K562 (cell line): ENCODE measurements around the gene ATP5PD. TPM values are rescaled to one million over a fixed set of nuclear protein-coding genes. Genes with fewer than 3 reads are reported as not detected.

Source experiments
- RUNX1 ChIP-seq: sonication (generic); IDR thresholded peaks from 2 replicates; pipeline ENCODE4 v1.6.1; 2016; ENCODE audit warnings: antibody characterized with exemption, low read depth
- ZNF436 ChIP-seq: fragments of 250-450, 450-650 bp; sonication (Bioruptor Pico); formaldehyde crosslinking; IDR thresholded peaks from 2 replicates; pipeline ENCODE4 v1.7.0; 2020; ENCODE audit warnings: mild to moderate bottlenecking
- polyA plus RNA-seq, 8 experiments: library from polyadenylated mRNA; depleted of rRNA in 4 of 8; stranded (reverse) in 5 of 8; unstranded in 3 of 8; fragments of >200 nt; fragmentation: Nextera tagmentation in 2 of 8; fragmentation: Illumina TruSeq in 1 of 8; extraction: Ambion mirVana in 2 of 8; extraction: Trizol in 1 of 8; gene quantifications; 2 replicates each; pipeline versions ENCODE4 v1.2.1 to v1.2.3, GENCODE V29; 2011 to 2014; ENCODE audit warnings: inconsistent platforms in 1 of 8, missing spikeins in 1 of 8
- total RNA-seq, 7 experiments: library from RNA; depleted of rRNA in 6 of 7; stranded (reverse); fragments of >200 nt in 6 of 7; fragmentation: Illumina TruSeq in 2 of 7; extraction: Trizol in 2 of 7; gene quantifications; 2 replicates each; pipeline versions ENCODE4 v1.2.1 to v1.2.3, GENCODE V29; 2011 to 2021; ENCODE audit warnings: low replicate concordance in 1 of 7
- TF ChIP-seq, protein P1 (sequence below): fragments of 250-450 bp; sonication (Bioruptor Pico); IDR thresholded peaks from 2 replicates; pipeline ENCODE4 v1.4.0; 2020
- TF ChIP-seq, protein P2 (sequence below): fragments of 200-400 bp; formaldehyde crosslinking; IDR thresholded peaks from 2 replicates; pipeline ENCODE4 v1.6.1; 2017; ENCODE audit warnings: mild to moderate bottlenecking, low read depth, low read length, moderate library complexity
- TF ChIP-seq, protein P3 (sequence below): IDR thresholded peaks from 2 replicates; pipeline ENCODE4 v1.6.1; 2011; ENCODE audit warnings: borderline replicate concordance, low read depth, mild to moderate bottlenecking, moderate library complexity, low read length; ENCODE audit not compliant: insufficient read depth, poor library complexity, severe bottlenecking
- TF ChIP-seq, protein P4 (sequence below): sonication (generic); formaldehyde crosslinking; IDR thresholded peaks from 2 replicates; pipeline ENCODE4 v1.8.1; 2023; ENCODE audit warnings: mild to moderate bottlenecking, missing genetic modification reagents
- TF ChIP-seq, protein P5 (sequence below): sonication (generic); formaldehyde crosslinking; IDR thresholded peaks from 2 replicates; pipeline ENCODE4 v1.9.0; 2022; ENCODE audit warnings: mild to moderate bottlenecking, missing genetic modification reagents

The ATP5PD gene
- total and polyA plus RNA-seq, 9 of the 15 experiments (the other 6 are each of a cell fraction or from before 2014, with no cell fraction given) = 271 to 828 (median 432) TPM

DNA sequence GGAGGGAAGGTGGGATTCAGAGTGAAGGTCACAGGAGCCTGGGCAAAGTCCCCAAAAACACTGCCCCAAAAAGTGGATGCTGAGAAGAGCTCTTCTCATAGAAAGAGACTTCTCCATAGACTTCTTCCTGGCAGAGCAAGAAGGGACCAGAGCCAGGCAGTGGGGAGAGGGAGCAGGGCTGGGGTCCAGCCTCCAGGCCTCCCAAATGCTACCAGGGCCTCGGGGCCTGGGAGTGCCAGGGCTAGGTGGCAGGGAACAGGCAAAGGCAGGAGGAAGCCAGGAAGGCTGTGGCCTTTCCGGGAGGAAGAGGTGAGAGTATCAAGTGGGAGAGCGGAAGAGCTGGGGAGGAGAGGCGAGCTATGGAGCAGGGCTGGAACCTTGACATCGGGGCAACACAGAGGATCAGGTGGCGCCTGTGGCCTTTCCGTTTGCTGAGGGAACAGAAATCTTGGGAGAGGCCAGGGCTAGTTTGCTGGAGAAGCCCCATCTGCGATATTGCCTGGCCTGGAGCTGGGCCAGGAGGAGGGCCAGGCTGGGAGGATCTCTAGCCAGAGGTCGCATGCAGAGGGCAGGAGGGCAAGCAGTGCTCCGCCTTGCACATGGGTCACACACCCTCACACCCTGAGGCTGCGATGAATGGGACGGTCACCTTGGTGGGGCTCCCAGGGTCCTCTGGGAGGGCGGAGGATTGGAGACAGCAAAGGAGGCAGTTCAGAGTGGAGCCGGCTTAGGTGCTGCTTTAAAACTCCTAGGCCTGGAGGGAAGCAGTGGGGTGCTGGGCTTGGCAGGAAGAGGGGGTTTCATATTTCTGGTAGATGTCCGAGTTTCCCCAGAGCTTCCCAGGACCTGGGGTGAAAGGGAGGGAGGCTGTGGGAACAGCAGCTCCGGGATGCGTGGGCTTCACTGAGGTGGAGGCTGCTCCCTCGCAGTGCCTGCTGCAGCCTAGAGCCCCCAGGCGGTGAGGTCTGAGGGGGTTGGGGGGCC, 44.4 kb upstream of the ATP5PD start (continued):
- TF ChIP-seq, protein P1, sequence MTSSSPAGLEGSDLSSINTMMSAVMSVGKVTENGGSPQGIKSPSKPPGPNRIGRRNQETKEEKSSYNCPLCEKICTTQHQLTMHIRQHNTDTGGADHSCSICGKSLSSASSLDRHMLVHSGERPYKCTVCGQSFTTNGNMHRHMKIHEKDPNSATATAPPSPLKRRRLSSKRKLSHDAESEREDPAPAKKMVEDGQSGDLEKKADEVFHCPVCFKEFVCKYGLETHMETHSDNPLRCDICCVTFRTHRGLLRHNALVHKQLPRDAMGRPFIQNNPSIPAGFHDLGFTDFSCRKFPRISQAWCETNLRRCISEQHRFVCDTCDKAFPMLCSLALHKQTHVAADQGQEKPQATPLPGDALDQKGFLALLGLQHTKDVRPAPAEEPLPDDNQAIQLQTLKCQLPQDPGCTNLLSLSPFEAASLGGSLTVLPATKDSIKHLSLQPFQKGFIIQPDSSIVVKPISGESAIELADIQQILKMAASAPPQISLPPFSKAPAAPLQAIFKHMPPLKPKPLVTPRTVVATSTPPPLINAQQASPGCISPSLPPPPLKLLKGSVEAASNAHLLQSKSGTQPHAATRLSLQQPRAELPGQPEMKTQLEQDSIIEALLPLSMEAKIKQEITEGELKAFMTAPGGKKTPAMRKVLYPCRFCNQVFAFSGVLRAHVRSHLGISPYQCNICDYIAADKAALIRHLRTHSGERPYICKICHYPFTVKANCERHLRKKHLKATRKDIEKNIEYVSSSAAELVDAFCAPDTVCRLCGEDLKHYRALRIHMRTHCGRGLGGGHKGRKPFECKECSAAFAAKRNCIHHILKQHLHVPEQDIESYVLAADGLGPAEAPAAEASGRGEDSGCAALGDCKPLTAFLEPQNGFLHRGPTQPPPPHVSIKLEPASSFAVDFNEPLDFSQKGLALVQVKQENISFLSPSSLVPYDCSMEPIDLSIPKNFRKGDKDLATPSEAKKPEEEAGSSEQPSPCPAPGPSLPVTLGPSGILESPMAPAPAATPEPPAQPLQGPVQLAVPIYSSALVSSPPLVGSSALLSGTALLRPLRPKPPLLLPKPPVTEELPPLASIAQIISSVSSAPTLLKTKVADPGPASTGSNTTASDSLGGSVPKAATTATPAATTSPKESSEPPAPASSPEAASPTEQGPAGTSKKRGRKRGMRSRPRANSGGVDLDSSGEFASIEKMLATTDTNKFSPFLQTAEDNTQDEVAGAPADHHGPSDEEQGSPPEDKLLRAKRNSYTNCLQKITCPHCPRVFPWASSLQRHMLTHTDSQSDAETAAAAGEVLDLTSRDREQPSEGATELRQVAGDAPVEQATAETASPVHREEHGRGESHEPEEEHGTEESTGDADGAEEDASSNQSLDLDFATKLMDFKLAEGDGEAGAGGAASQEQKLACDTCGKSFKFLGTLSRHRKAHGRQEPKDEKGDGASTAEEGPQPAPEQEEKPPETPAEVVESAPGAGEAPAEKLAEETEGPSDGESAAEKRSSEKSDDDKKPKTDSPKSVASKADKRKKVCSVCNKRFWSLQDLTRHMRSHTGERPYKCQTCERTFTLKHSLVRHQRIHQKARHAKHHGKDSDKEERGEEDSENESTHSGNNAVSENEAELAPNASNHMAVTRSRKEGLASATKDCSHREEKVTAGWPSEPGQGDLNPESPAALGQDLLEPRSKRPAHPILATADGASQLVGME (CRISPR knock-in tag) = no peak
- TF ChIP-seq, protein P2, sequence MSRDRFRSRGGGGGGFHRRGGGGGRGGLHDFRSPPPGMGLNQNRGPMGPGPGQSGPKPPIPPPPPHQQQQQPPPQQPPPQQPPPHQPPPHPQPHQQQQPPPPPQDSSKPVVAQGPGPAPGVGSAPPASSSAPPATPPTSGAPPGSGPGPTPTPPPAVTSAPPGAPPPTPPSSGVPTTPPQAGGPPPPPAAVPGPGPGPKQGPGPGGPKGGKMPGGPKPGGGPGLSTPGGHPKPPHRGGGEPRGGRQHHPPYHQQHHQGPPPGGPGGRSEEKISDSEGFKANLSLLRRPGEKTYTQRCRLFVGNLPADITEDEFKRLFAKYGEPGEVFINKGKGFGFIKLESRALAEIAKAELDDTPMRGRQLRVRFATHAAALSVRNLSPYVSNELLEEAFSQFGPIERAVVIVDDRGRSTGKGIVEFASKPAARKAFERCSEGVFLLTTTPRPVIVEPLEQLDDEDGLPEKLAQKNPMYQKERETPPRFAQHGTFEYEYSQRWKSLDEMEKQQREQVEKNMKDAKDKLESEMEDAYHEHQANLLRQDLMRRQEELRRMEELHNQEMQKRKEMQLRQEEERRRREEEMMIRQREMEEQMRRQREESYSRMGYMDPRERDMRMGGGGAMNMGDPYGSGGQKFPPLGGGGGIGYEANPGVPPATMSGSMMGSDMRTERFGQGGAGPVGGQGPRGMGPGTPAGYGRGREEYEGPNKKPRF = no peak
- TF ChIP-seq, protein P3, sequence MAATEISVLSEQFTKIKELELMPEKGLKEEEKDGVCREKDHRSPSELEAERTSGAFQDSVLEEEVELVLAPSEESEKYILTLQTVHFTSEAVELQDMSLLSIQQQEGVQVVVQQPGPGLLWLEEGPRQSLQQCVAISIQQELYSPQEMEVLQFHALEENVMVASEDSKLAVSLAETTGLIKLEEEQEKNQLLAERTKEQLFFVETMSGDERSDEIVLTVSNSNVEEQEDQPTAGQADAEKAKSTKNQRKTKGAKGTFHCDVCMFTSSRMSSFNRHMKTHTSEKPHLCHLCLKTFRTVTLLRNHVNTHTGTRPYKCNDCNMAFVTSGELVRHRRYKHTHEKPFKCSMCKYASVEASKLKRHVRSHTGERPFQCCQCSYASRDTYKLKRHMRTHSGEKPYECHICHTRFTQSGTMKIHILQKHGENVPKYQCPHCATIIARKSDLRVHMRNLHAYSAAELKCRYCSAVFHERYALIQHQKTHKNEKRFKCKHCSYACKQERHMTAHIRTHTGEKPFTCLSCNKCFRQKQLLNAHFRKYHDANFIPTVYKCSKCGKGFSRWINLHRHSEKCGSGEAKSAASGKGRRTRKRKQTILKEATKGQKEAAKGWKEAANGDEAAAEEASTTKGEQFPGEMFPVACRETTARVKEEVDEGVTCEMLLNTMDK = no peak
- TF ChIP-seq RUNX1 (no peak), ZNF436 (CRISPR knock-in tag) (no peak)
- TF ChIP-seq, protein P4, sequence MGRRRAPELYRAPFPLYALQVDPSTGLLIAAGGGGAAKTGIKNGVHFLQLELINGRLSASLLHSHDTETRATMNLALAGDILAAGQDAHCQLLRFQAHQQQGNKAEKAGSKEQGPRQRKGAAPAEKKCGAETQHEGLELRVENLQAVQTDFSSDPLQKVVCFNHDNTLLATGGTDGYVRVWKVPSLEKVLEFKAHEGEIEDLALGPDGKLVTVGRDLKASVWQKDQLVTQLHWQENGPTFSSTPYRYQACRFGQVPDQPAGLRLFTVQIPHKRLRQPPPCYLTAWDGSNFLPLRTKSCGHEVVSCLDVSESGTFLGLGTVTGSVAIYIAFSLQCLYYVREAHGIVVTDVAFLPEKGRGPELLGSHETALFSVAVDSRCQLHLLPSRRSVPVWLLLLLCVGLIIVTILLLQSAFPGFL (CRISPR knock-in tag) = no peak
- TF ChIP-seq, protein P5, sequence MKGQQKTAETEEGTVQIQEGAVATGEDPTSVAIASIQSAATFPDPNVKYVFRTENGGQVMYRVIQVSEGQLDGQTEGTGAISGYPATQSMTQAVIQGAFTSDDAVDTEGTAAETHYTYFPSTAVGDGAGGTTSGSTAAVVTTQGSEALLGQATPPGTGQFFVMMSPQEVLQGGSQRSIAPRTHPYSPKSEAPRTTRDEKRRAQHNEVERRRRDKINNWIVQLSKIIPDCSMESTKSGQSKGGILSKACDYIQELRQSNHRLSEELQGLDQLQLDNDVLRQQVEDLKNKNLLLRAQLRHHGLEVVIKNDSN (CRISPR knock-in tag) = no peak
